Left kidney (tissue), 2 donors: ENCODE results near the gene CPXM2. TPM values are rescaled to one million over a fixed set of nuclear protein-coding genes. Genes with fewer than 3 reads are reported as not detected.

Experiments
- DNase-seq: peaks from one replicate; pipeline ENCODE4 v3.0.0-alpha.2; 2013
- polyA plus RNA-seq: library from polyadenylated mRNA; unstranded; fragments of 120-200 nt; gene quantifications from one replicate; pipeline ENCODE4 v1.2.1, GENCODE V29; 2013; ENCODE audit not compliant: insufficient read length

Gene CPXM2
- polyA plus RNA-seq, 1 donor, result 4.6 TPM

GRCh38 chr10:123847686-123848432 lies 43.7 kb downstream of the CPXM2 start:
- DNase-seq, result no peak

GRCh38 chr10:123843835-123844234 lies 47.8 kb downstream of the CPXM2 start:
- no peak for DNase-seq

GRCh38 chr10:123842692-123843385 lies 48.8 kb downstream of the CPXM2 start:
- no peak for DNase-seq

GRCh38 chr10:123841560-123841959 lies 50.0 kb downstream of the CPXM2 start:
- DNase-seq, result no peak

GRCh38 chr10:123841115-123841514 lies 50.5 kb downstream of the CPXM2 start:
- no peak for DNase-seq

- DNase-seq, result no peak
These were observed 50.9 kb downstream of the CPXM2 start for GRCh38 chr10:123840714-123841113.

GRCh38 chr10:123838596-123839310 lies 52.9 kb downstream of the CPXM2 start:
- no peak for DNase-seq

GRCh38 chr10:123837756-123838155 lies 53.9 kb downstream of the CPXM2 start:
- DNase-seq, result no peak

GRCh38 chr10:123836418-123837145 lies 55.0 kb downstream of the CPXM2 start:
- no peak for DNase-seq

- DNase-seq, result no peak
These were observed 56.0 kb downstream of the CPXM2 start for GRCh38 chr10:123835575-123835974.

- no peak for DNase-seq
These were observed 58.3 kb downstream of the CPXM2 start for GRCh38 chr10:123833170-123833850.

GRCh38 chr10:123831259-123831658 lies 60.3 kb downstream of the CPXM2 start:
- no peak for DNase-seq

GRCh38 chr10:123821136-123821535 lies 70.5 kb downstream of the CPXM2 start:
- no peak for DNase-seq

- no peak for DNase-seq
These were observed 82.0 kb downstream of the CPXM2 start for GRCh38 chr10:123809632-123810031.

GRCh38 chr10:123808906-123809305 lies 82.7 kb downstream of the CPXM2 start:
- DNase-seq, result no peak

- no peak for DNase-seq
These were observed 83.3 kb downstream of the CPXM2 start for GRCh38 chr10:123808286-123808685.

GRCh38 chr10:123807444-123808035 lies 84.1 kb downstream of the CPXM2 start:
- no peak for DNase-seq

GRCh38 chr10:123804716-123805115 lies 86.9 kb downstream of the CPXM2 start:
- no peak for DNase-seq

- DNase-seq, result no peak
These were observed 90.8 kb downstream of the CPXM2 start for GRCh38 chr10:123800821-123801220.

GRCh38 chr10:123800289-123800688 lies 91.3 kb downstream of the CPXM2 start:
- no peak for DNase-seq

GRCh38 chr10:123798856-123799255 lies 92.8 kb downstream of the CPXM2 start:
- no peak for DNase-seq
